SK-N-SH (cell line): ENCODE results near the gene SERPINH1.

Experiments used
- CTCF ChIP-seq: fragments of 200-600 bp; sonication (generic); IDR thresholded peaks from 2 replicates; pipeline ENCODE4 v1.6.1; 2017; ENCODE audit warnings: antibody characterized with exemption, mild to moderate bottlenecking, moderate library complexity
- EP300 ChIP-seq, 2 experiments: IDR thresholded peaks; 2 replicates each; pipeline versions ENCODE4 v1.4.0 to v1.6.1; 2012; ENCODE audit warnings: borderline replicate concordance in 1 of 2, low read depth in 1 of 2, low read length in 1 of 2
- FOXJ3 ChIP-seq: sonication (generic); formaldehyde crosslinking; IDR thresholded peaks from 2 replicates; pipeline ENCODE4 v1.5.1; 2020; ENCODE audit warnings: mild to moderate bottlenecking, missing genetic modification reagents
- MXI1 ChIP-seq: IDR thresholded peaks from 2 replicates; pipeline ENCODE4 v1.6.1; 2012; ENCODE audit warnings: mild to moderate bottlenecking, low read depth, low read length, improper control_type of control experiment
- NFIC ChIP-seq: IDR thresholded peaks from 2 replicates; pipeline ENCODE4 v1.4.0; 2012; ENCODE audit warnings: borderline replicate concordance
- POLR2AphosphoS5 ChIP-seq: IDR thresholded peaks from 2 replicates; pipeline ENCODE4 v1.6.1; 2012; ENCODE audit warnings: low read depth, low read length
- REST ChIP-seq: IDR thresholded peaks from 2 replicates; pipeline ENCODE4 v1.6.1; 2012; ENCODE audit warnings: mild to moderate bottlenecking, low read depth, low read length, moderate library complexity
- SMC3 ChIP-seq: IDR thresholded peaks from 2 replicates; pipeline ENCODE4 v1.6.1; 2012; ENCODE audit warnings: low read depth, low read length, improper control_type of control experiment
- USF1 ChIP-seq: IDR thresholded peaks from 2 replicates; pipeline ENCODE4 v1.4.0; 2012; ENCODE audit warnings: low read depth, borderline replicate concordance
- TF ChIP-seq, protein P1 (sequence below): IDR thresholded peaks from 2 replicates; pipeline ENCODE4 v1.4.0; 2012; ENCODE audit warnings: low read depth, borderline replicate concordance

GRCh38 chr11:75558939-75559843 is 2.9 kb upstream of the SERPINH1 start:
- TF ChIP-seq MXI1, result no peak
- no peak for TF ChIP-seq CTCF
- TF ChIP-seq NFIC, result no peak
- TF ChIP-seq EP300 (IDR thresholded peaks at IDR 0.05; ENCODE audit: borderline replicate concordance in 1 of 2, low read depth in 1 of 2, low read length in 1 of 2), result no peak
- no peak for TF ChIP-seq REST
- no peak for TF ChIP-seq FOXJ3 (CRISPR knock-in tag)
- no peak for TF ChIP-seq SMC3
- no peak for TF ChIP-seq USF1
- TF ChIP-seq POLR2AphosphoS5, result no peak
- TF ChIP-seq, protein P1, sequence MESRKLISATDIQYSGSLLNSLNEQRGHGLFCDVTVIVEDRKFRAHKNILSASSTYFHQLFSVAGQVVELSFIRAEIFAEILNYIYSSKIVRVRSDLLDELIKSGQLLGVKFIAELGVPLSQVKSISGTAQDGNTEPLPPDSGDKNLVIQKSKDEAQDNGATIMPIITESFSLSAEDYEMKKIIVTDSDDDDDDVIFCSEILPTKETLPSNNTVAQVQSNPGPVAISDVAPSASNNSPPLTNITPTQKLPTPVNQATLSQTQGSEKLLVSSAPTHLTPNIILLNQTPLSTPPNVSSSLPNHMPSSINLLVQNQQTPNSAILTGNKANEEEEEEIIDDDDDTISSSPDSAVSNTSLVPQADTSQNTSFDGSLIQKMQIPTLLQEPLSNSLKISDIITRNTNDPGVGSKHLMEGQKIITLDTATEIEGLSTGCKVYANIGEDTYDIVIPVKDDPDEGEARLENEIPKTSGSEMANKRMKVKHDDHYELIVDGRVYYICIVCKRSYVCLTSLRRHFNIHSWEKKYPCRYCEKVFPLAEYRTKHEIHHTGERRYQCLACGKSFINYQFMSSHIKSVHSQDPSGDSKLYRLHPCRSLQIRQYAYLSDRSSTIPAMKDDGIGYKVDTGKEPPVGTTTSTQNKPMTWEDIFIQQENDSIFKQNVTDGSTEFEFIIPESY, result no peak
